Heart left ventricle (tissue), 16 donors: Measurements from ENCODE around the gene GTF3C1. TPM values are rescaled to one million over a fixed set of nuclear protein-coding genes. Genes with fewer than 3 reads are reported as not detected.

ENCODE experiments used
- ATAC-seq, 4 donors: fragments of 200-7000 bp; cut with Tn5 transposase; one replicate each; pipeline ENCODE4 v1.9.1; 2020 to 2022; ENCODE audit warnings: moderate library complexity in 4 of 4, mild to moderate bottlenecking in 3 of 4, moderate number of reproducible peaks in 1 of 4
- DNase-seq, 5 donors: peaks; one replicate each; pipeline ENCODE4 v3.0.0-alpha.2; 2020
- H3K27ac ChIP-seq, 12 donors: fragments of 200-600 bp; sonication (generic) in 4 of 12; one replicate each; pipeline versions ENCODE4 v1.5.0 to v1.8.0; 2016 to 2022; ENCODE audit warnings: mild to moderate bottlenecking in 2 of 12
- H3K27me3 ChIP-seq, 9 donors: fragments of 200-600 bp; sonication (generic) in 2 of 9; one replicate each; pipeline versions ENCODE4 v1.5.1 to v1.8.0; 2016 to 2022; ENCODE audit warnings: mild to moderate bottlenecking in 3 of 9
- H3K36me3 ChIP-seq, 9 donors: fragments of 200-600 bp; sonication (generic) in 2 of 9; one replicate each; pipeline versions ENCODE4 v1.5.0 to v1.8.0; 2018 to 2022; ENCODE audit warnings: mild to moderate bottlenecking in 2 of 9
- H3K4me1 ChIP-seq, 12 donors: fragments of 200-600 bp; sonication (generic) in 4 of 12; one replicate each; pipeline versions ENCODE4 v1.5.0 to v1.8.0; 2016 to 2022; ENCODE audit warnings: mild to moderate bottlenecking in 3 of 12
- H3K4me3 ChIP-seq, 12 donors: fragments of 200-600 bp; sonication (generic) in 4 of 12; one replicate each; pipeline versions ENCODE4 v1.5.0 to v1.8.0; 2017 to 2022; ENCODE audit warnings: mild to moderate bottlenecking in 9 of 12, moderate library complexity in 4 of 12
- H3K9me3 ChIP-seq, 12 donors: fragments of 200-600 bp; sonication (generic) in 4 of 12; one replicate each; pipeline versions ENCODE4 v1.5.0 to v1.8.0; 2016 to 2022; ENCODE audit warnings: mild to moderate bottlenecking in 1 of 12
- POLR2A ChIP-seq, 2 donors: fragments of 450-650 bp; IDR thresholded peaks; one replicate each; pipeline ENCODE4 v1.6.1; 2017; ENCODE audit warnings: antibody characterized with exemption in 2 of 2, mild to moderate bottlenecking in 2 of 2, moderate library complexity in 2 of 2
- WGBS, 4 donors: extraction: QIAGEN DNeasy Blood & Tissue Kit in 2 of 4; methylation state at CpG; one replicate each; pipeline versions ENCODE4 v1.1.5 to v1.1.7; 2013 to 2018; 5-methylcytosine and 5-hydroxymethylcytosine counted together
- intact Hi-C, 10 donors: fragments of 100-400 bp; cut with DNase I; formaldehyde crosslinking; loops; one replicate each; pipeline versions ENCODE4 v1.11.1 to v1.14.2; 2022
- polyA plus RNA-seq, 2 donors: library from polyadenylated mRNA; stranded (reverse); fragments of 200-250 nt; gene quantifications; one replicate each; pipeline ENCODE4 v1.2.3, GENCODE V29; 2013
- total RNA-seq, 9 donors: library from RNA; depleted of rRNA in 2 of 9; stranded (reverse); fragments of >200 nt in 2 of 9; fragmentation: NEBNext Ultra II Directional in 3 of 9; extraction: Animal tissue kit (Norgen Biotek cat#: 25700) in 3 of 9; gene quantifications; one replicate each; pipeline versions ENCODE4 v1.1.0 to v1.2.4, GENCODE V29; 2016 to 2023
- TF ChIP-seq, protein P1 (sequence below), 12 donors: fragments of 200-600 bp; sonication (generic) in 4 of 12; IDR thresholded peaks; one replicate each; pipeline versions ENCODE4 v1.5.0 to v1.8.0; 2018 to 2022; ENCODE audit warnings: antibody characterized with exemption in 12 of 12, mild to moderate bottlenecking in 5 of 12
- donor health status: ischemic (EF 13 %, LVEDD 7.1; RV severe dilation, severe dysfunction).
- donor health status: healthy with polysubstance abuse.
- donor health status: DM: no; HTN: yes; CAD: no.
- donor health status: DM: no; HTN: no; CAD: no.
- donor health status: ischemic (EF 25% LVEDD 6.9; RV normal size, moderate dysfunction).
- donor health status: ischemic (EF 25% LVEDD 5.7; RV mildly dilated, moderate dysfunction).
- donor health status: healthy.
- donor health status: DM: yes; HTN: yes; CAD: no.
- donor health status: ischemic (EF 35%, LVEDD 5.7; RV mildly dilated, moderate dysfunction).
- donor health status: nonischemic (EF 11% LVEDD 7.7; RV severe dilation, severe dysfunction).
- donor health status: DM: yes; HTN: yes; CAD: no.
- donor health status: PGD.
- donor health status: ischemic (EF 29% LVEDD 5.4; RV normal size, mild dysfunction).
- donor health status: nonischemic (EF 23%, LVEDD 6.1; RV moderate dilation, normal function).

The GTF3C1 gene
- total and polyA plus RNA-seq, 11 donors, result 48.1 to 80.3 (median 69.5) TPM

DNA sequence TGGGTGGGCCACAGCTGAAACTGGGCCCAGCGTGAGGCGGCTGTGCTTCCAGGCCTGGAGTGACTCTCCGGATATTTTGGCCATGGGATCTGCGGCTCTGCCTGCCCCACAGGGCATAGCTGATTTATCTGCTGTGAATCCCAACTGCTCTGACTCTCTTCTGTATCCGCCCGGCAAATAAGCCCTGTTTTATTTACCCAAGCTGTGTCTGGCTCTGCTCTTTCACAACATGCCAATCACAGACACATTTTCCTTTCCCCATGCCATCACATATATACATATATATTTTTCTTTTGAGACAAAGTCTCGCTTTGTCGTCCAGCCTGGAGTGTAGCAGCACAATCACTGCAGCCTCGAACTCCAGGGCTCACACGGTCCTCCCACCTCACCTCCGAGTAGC, 33.3 kb downstream of the GTF3C1 start:
- intact Hi-C loops, result loop anchor here in 1 of 10 donors (2.0 kb wide), 1 partner anchor 62 kb away; no protein-coding TSS in a partner anchor
- ATAC-seq (no peak), DNase-seq (no peak)
- Histone ChIP-seq H3K9me3 (no peaks in the 10 kb centered on the region), H3K4me1 (peaks cover 0 to 52% (median 29%) of the 10 kb centered on the region in 12 donors), H3K27me3 (no peaks in the 10 kb centered on the region), H3K4me3 (no peak overlapping the region), H3K27ac (peak overlapping the region in 11 of 12 donors; percentile 1 to 89 (median 65)), H3K36me3 (peaks cover 0 to 66% (median 32%) of the 10 kb centered on the region in 9 donors)
- 68 to 78% (median 74%) methylated on average over 10 to 11 of the region's 11 CpGs for WGBS, 4 donors
- TF ChIP-seq, protein P1, sequence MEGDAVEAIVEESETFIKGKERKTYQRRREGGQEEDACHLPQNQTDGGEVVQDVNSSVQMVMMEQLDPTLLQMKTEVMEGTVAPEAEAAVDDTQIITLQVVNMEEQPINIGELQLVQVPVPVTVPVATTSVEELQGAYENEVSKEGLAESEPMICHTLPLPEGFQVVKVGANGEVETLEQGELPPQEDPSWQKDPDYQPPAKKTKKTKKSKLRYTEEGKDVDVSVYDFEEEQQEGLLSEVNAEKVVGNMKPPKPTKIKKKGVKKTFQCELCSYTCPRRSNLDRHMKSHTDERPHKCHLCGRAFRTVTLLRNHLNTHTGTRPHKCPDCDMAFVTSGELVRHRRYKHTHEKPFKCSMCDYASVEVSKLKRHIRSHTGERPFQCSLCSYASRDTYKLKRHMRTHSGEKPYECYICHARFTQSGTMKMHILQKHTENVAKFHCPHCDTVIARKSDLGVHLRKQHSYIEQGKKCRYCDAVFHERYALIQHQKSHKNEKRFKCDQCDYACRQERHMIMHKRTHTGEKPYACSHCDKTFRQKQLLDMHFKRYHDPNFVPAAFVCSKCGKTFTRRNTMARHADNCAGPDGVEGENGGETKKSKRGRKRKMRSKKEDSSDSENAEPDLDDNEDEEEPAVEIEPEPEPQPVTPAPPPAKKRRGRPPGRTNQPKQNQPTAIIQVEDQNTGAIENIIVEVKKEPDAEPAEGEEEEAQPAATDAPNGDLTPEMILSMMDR (IDR thresholded peaks at IDR 0.05), result no peak
- no peak for TF ChIP-seq POLR2A (IDR thresholded peaks at IDR 0.05)

DNA sequence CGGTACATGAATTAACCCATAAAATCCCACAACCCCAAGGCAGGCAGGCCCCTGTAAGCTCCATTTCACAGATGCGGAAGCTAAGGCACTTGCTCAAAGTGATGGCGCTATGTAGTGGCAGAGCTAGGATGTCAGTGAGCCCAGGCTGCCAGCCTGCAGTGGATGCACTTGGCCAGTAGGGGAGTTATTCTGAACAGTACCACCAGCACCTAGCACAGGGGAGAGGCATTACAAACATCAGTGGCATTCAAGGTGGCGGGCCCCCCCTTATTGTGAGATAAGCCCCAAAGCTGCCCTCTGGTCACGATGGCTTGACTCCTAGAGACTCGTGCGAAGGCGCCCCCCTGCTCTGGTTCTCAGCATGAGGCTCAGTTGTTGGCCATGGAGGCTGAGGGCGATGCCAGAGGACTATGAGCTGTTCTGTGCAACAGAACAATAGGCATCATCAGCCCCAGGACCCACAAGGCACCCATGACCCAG, 33.8 kb downstream of the GTF3C1 start:
- DNase-seq (peak in 2 of 5 donors; percentile 34 to 54), ATAC-seq (peak; percentile 12 to 53 (median 34))
- H3K27ac ChIP-seq, result peak overlapping the region in 11 of 12 donors; percentile 1 to 89 (median 65)
- H3K9me3 ChIP-seq, result no peaks in the 10 kb centered on the region
- H3K36me3 ChIP-seq, result peaks cover 0 to 70% (median 36%) of the 10 kb centered on the region in 9 donors
- 57 to 77% (median 62%) methylated on average over 6 to 9 of the region's 9 CpGs for WGBS, 4 donors
- no peak overlapping the region for H3K4me3 ChIP-seq
- intact Hi-C loops, result loop anchor here in 1 of 10 donors (2.0 kb wide), 1 partner anchor 63 kb away; no protein-coding TSS in a partner anchor
- peaks cover 0 to 52% (median 26%) of the 10 kb centered on the region in 12 donors for H3K4me1 ChIP-seq
- no peaks in the 10 kb centered on the region for H3K27me3 ChIP-seq
- TF ChIP-seq, protein P1 (IDR thresholded peaks at IDR 0.05), result peak; percentile 26 to 66 (median 53)
- no peak for TF ChIP-seq POLR2A (IDR thresholded peaks at IDR 0.05)

DNA sequence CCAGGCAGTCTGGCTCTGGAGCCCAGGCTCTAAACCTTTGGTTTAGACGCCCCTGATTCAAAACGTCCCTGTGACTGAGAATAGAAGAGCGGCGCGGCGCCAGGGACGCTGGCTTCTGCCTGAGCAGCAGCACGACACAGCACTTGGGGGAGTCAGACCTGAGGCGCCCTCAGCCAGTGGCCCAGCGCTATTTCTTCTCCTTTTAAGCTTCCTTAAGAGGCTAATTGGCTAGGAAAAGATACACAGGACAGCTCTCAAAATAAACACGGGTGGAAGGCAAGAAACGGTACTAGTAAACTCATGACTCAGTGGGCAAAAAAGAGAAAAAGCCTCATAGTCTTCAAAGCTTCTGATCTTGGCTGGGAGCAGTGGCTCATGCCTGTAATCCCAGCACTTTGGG, 34.9 kb downstream of the GTF3C1 start:
- intact Hi-C loops, result loop anchor here in 1 of 10 donors (5.0 kb wide), 1 partner anchor 47 kb away; no protein-coding TSS in a partner anchor
- no peak for TF ChIP-seq POLR2A (IDR thresholded peaks at IDR 0.05)
- TF ChIP-seq, protein P1 (IDR thresholded peaks at IDR 0.05), result no peak
- DNase-seq, result peak in 3 of 5 donors; percentile 67 to 79 (median 75)
- H3K4me1 ChIP-seq, result peaks cover 0 to 41% (median 16%) of the 10 kb centered on the region in 12 donors
- ATAC-seq, result peak; percentile 45 to 67 (median 53)
- H3K36me3 ChIP-seq, result peaks cover 0 to 79% (median 47%) of the 10 kb centered on the region in 9 donors
- peak overlapping the region; percentile 4 to 89 (median 69) for H3K27ac ChIP-seq
- H3K27me3 ChIP-seq, result no peaks in the 10 kb centered on the region
- H3K4me3 ChIP-seq, result no peak overlapping the region
- no peaks in the 10 kb centered on the region for H3K9me3 ChIP-seq
- 69 to 85% (median 74%) methylated on average over 12 of the region's 12 CpGs for WGBS, 4 donors

DNA sequence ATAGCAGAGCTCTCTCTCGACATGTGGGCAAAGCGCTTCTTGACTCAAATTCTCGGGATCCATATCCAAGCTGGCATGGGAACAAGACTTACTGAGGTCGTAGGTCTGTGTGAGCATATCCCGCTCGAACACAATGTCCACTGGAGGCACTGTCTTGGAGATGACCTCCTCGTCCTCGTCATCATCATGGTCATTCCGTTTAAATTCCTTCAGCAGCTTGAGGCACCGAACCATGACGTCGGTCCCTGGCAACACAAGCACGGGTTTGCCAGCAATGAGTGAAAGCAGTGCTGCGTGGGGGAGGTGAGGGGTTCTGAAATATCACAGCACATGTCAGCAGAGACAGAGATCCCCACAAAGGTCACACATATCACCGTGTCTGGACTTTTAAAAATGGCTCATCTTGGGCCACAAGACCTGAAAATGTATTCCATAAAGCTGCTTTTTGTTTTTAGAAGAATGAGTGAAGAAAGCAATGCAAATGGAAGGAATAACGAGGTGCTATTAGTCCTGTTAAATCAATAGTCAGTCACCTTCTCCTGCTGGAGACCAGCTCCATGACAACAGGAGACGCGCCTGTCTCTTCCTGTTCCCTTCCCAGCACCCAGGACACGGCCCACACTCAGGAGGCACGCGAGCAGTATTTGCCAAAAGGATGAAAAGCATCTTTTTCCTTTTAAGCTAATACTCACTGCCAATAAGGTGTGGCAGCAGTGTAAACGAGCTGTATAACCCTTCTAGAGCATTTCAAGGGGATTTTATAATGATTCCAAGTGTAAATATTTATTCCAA, 37.9 kb downstream of the GTF3C1 start:
- Histone ChIP-seq H3K27me3 (no peaks in the 10 kb centered on the region), H3K36me3 (peaks cover 0 to 81% (median 51%) of the 10 kb centered on the region in 9 donors), H3K4me1 (peaks cover 0 to 37% (median 15%) of the 10 kb centered on the region in 12 donors), H3K4me3 (no peak overlapping the region), H3K27ac (peak overlapping the region; percentile 8 to 89 (median 61)), H3K9me3 (no peaks in the 10 kb centered on the region)
- ATAC-seq, result peak; percentile 53 to 84 (median 76)
- WGBS, 4 donors, result 49 to 60% (median 56%) methylated on average over 22 of the region's 22 CpGs
- peak in 4 of 5 donors; percentile 67 to 94 (median 76) for DNase-seq
- TF ChIP-seq, protein P1 (IDR thresholded peaks at IDR 0.05), result peak in 4 of 12 donors; percentile 16 to 33 (median 24)
- no peak for TF ChIP-seq POLR2A (IDR thresholded peaks at IDR 0.05)
- intact Hi-C loops, result loop anchor here in 1 of 10 donors (5.0 kb wide), 1 partner anchor 50 kb away; no protein-coding TSS in a partner anchor
